ENCODE data around the gene SYNPO2.

Gene SYNPO2

GRCh38 chr4:119098306-119098705, 209.7 kb downstream of the SYNPO2 start:
- Mint-ChIP-seq H3K4me3 (no peak overlapping the region), H3K27ac (no peak overlapping the region), H3K4me1 (no peaks in the 10 kb centered on the region), H3K36me3 (no peaks in the 10 kb centered on the region), H3K27me3 (peaks cover 4 to 11% of the 10 kb centered on the region in 2 donors), H3K9me3 (no peaks in the 10 kb centered on the region)
- DNase-seq: no peak
- ATAC-seq (replicated peaks): no peak

GRCh38 chr4:119099227-119099810, 210.7 kb downstream of the SYNPO2 start:
- Mint-ChIP-seq H3K4me1 (no peaks in the 10 kb centered on the region), H3K4me3 (no peak overlapping the region), H3K36me3 (no peaks in the 10 kb centered on the region), H3K27me3 (peaks cover 4 to 11% of the 10 kb centered on the region in 2 donors), H3K9me3 (no peaks in the 10 kb centered on the region), H3K27ac (no peak overlapping the region)
- ATAC-seq (replicated peaks) (no peak), DNase-seq (no peak)

GRCh38 chr4:119100655-119101054, 212.0 kb downstream of the SYNPO2 start:
- no peak for DNase-seq
- Mint-ChIP-seq H3K36me3 (no peaks in the 10 kb centered on the region), H3K4me3 (no peak overlapping the region), H3K27me3 (peaks cover 1 to 4% of the 10 kb centered on the region in 2 donors), H3K27ac (no peak overlapping the region), H3K4me1 (no peaks in the 10 kb centered on the region), H3K9me3 (no peaks in the 10 kb centered on the region)
- ATAC-seq (replicated peaks): no peak

- no peaks in the 10 kb centered on the region for H3K4me1 Mint-ChIP-seq
- H3K27me3 Mint-ChIP-seq: peaks cover 4 to 5% of the 10 kb centered on the region in 2 donors
- no peak overlapping the region for H3K4me3 Mint-ChIP-seq
- DNase-seq (no peak), ATAC-seq (replicated peaks) (no peak)
- H3K27ac Mint-ChIP-seq: no peak overlapping the region
- H3K9me3 Mint-ChIP-seq: no peaks in the 10 kb centered on the region
- H3K36me3 Mint-ChIP-seq: no peaks in the 10 kb centered on the region
Measured at GRCh38 chr4:119103263-119103662, 214.6 kb downstream of the SYNPO2 start.

- no peak for ATAC-seq (replicated peaks)
Measured at GRCh38 chr4:119104644-119105273, 216.1 kb downstream of the SYNPO2 start.

GRCh38 chr4:119105605-119106004, 217.0 kb downstream of the SYNPO2 start:
- Mint-ChIP-seq H3K4me3 (no peak overlapping the region), H3K27me3 (peaks cover 4 to 5% of the 10 kb centered on the region in 2 donors), H3K4me1 (no peaks in the 10 kb centered on the region), H3K27ac (no peak overlapping the region), H3K36me3 (no peaks in the 10 kb centered on the region), H3K9me3 (no peaks in the 10 kb centered on the region)
- DNase-seq (no peak), ATAC-seq (replicated peaks) (no peak)

More at GRCh38 chr4:119104644-119105273, 216.1 kb downstream of the SYNPO2 start:
- no peak overlapping the region for H3K27ac Mint-ChIP-seq
- no peaks in the 10 kb centered on the region for H3K4me1 Mint-ChIP-seq
- no peak for DNase-seq
- H3K4me3 Mint-ChIP-seq: no peak overlapping the region
- H3K36me3 Mint-ChIP-seq: no peaks in the 10 kb centered on the region
- H3K9me3 Mint-ChIP-seq: no peaks in the 10 kb centered on the region
- H3K27me3 Mint-ChIP-seq: peaks cover 4 to 5% of the 10 kb centered on the region in 2 donors

GRCh38 chr4:119106036-119107000, 217.7 kb downstream of the SYNPO2 start:
- Mint-ChIP-seq H3K27ac (no peak overlapping the region), H3K27me3 (peaks cover 0 to 5% of the 10 kb centered on the region in 2 donors), H3K36me3 (no peaks in the 10 kb centered on the region), H3K9me3 (no peaks in the 10 kb centered on the region), H3K4me1 (no peaks in the 10 kb centered on the region), H3K4me3 (no peak overlapping the region)
- no peak for ATAC-seq (replicated peaks)
- no peak for DNase-seq

GRCh38 chr4:119110121-119110520, 221.5 kb downstream of the SYNPO2 start:
- H3K27ac Mint-ChIP-seq: no peak overlapping the region
- ATAC-seq (replicated peaks) (no peak), DNase-seq (no peak)
- H3K36me3 Mint-ChIP-seq: no peaks in the 10 kb centered on the region
- H3K4me1 Mint-ChIP-seq: no peaks in the 10 kb centered on the region
- no peaks in the 10 kb centered on the region for H3K9me3 Mint-ChIP-seq
- no peak overlapping the region for H3K4me3 Mint-ChIP-seq
- H3K27me3 Mint-ChIP-seq: peaks cover 0 to 6% of the 10 kb centered on the region in 2 donors

Measured in stimulated activated naive B cell treated with anti-CD40 and anti-IgM and Interleukin-4, amounts not matched to agents 10 μg/mL and 1 μg/mL and 100 μg/mL, for 72 hours (primary cell).